Activated CD4-positive, alpha-beta memory T cell treated with anti-CD3 and anti-CD28 coated beads, Interleukin-2, amount 10 ng/mL, durations not matched to agents 7 days and 5 days (primary cell): Measurements from ENCODE around the gene MRPS5. TPM values are rescaled to one million over a fixed set of nuclear protein-coding genes. Genes with fewer than 3 reads are reported as not detected.
"Not testable (repeated sequence)": the region's sequence is repeated elsewhere in the genome, so short reads cannot be mapped to it uniquely, and the experiment has no call there.

ENCODE experiments used
- CTCF ChIA-PET: fragments of 350-600 bp; sonication (Branson Sonifier 250); formaldehyde crosslinking; loops from one replicate; lab custom pipeline; 2021; ENCODE audit warnings: antibody characterized with exemption, inconsistent platforms; lab: Charles Lee
- POLR2A ChIA-PET: fragments of 350-600 bp; sonication (Branson Sonifier 250); formaldehyde crosslinking; loops from one replicate; lab custom pipeline; 2021; ENCODE audit warnings: antibody characterized with exemption; lab: Charles Lee
- DNase-seq: peaks from one replicate; pipeline ENCODE4 v3.0.0-alpha.2; 2020
- H3K27ac Mint-ChIP-seq: one replicate; pipeline ENCODE4 v1.8.0; 2021; ENCODE audit warnings: mild to moderate bottlenecking, mixed read lengths
- H3K27me3 Mint-ChIP-seq: one replicate; pipeline ENCODE4 v1.8.0; 2021; ENCODE audit warnings: mixed read lengths
- H3K36me3 Mint-ChIP-seq: one replicate; pipeline ENCODE4 v1.8.0; 2021; ENCODE audit warnings: low read depth, mixed read lengths
- H3K4me1 Mint-ChIP-seq: one replicate; pipeline ENCODE4 v1.8.0; 2021; ENCODE audit warnings: mixed read lengths
- H3K4me3 Mint-ChIP-seq: one replicate; pipeline ENCODE4 v1.8.0; 2021; ENCODE audit warnings: mild to moderate bottlenecking, mixed read lengths
- H3K9me3 Mint-ChIP-seq: one replicate; pipeline ENCODE4 v1.8.0; 2021; ENCODE audit warnings: mixed read lengths
- total RNA-seq, 2 experiments: library from RNA; stranded (reverse); gene quantifications; one replicate each; pipeline ENCODE4 v1.2.3, GENCODE V29; 2021

Gene MRPS5
- total RNA-seq, 2 experiments from 2014 or later: 66.3 to 68.2 TPM

- no peak for DNase-seq
- CTCF ChIA-PET: interaction anchor here (1.0 to 12.2 kb wide), 7 partner anchors 11 to 150 kb away, joined by 3 to 226 read pairs (median 12); partner anchors contain the start of genes MAL, ZNF2 and ZNF514
- POLR2A ChIA-PET: interaction anchor here (1.0 to 3.6 kb wide), 15 partner anchors 12 to 107 kb away, joined by 3 to 41 read pairs (median 5); partner anchors contain the start of genes MAL, ZNF2 and ZNF514
- Mint-ChIP-seq H3K27me3 (peaks cover 2% of the 10 kb centered on the region), H3K36me3 (peaks cover 16% of the 10 kb centered on the region), H3K9me3 (peaks cover 5% of the 10 kb centered on the region), H3K4me1 (peaks cover 40% of the 10 kb centered on the region), H3K27ac (peak overlapping the region; percentile 73), H3K4me3 (peak overlapping the region; percentile 82)
Observed at GRCh38 chr2:95122197-95122551, 566 bp upstream of the MRPS5 start.

- ChIA-PET POLR2A (interaction anchor here (1.0 to 3.6 kb wide), 14 partner anchors 11 to 106 kb away, joined by 3 to 41 read pairs (median 6); partner anchors contain the start of genes MAL, ZNF2 and ZNF514), CTCF (interaction anchor here (0.6 to 12.2 kb wide), 5 partner anchors 10 to 197 kb away, joined by 3 to 226 read pairs (median 14); partner anchors contain the start of genes MAL and ZNF2)
- Mint-ChIP-seq H3K36me3 (peaks cover 22% of the 10 kb centered on the region), H3K4me3 (peak overlapping the region; percentile 82), H3K27me3 (no peaks in the 10 kb centered on the region), H3K9me3 (no peaks in the 10 kb centered on the region), H3K27ac (peak overlapping the region; percentile 89), H3K4me1 (peaks cover 42% of the 10 kb centered on the region)
- no peak for DNase-seq
Observed at GRCh38 chr2:95121093-95121406, 558 bp downstream of the MRPS5 start.

GRCh38 chr2:95115418-95115817, 6.2 kb downstream of the MRPS5 start:
- POLR2A ChIA-PET: interaction anchor here (0.7 to 2.0 kb wide), 6 partner anchors 36 to 129 kb away, joined by 3 to 34 read pairs (median 6); partner anchors contain the start of gene MAL
- peaks cover 53% of the 10 kb centered on the region for H3K36me3 Mint-ChIP-seq
- H3K4me3 Mint-ChIP-seq: no peak overlapping the region
- no peaks in the 10 kb centered on the region for H3K27me3 Mint-ChIP-seq
- CTCF ChIA-PET: interaction anchor here (0.8 to 12.2 kb wide), 20 partner anchors 9 to 158 kb away, joined by 3 to 226 read pairs (median 5); partner anchors contain the start of genes MAL and ZNF2
- H3K4me1 Mint-ChIP-seq: peaks cover 42% of the 10 kb centered on the region
- peak; percentile 81 for DNase-seq
- H3K9me3 Mint-ChIP-seq: no peaks in the 10 kb centered on the region
- peak overlapping the region; percentile 18 for H3K27ac Mint-ChIP-seq

- Mint-ChIP-seq H3K4me3 (no peak overlapping the region), H3K36me3 (peaks cover 59% of the 10 kb centered on the region), H3K27ac (no peak overlapping the region), H3K4me1 (peaks cover 22% of the 10 kb centered on the region), H3K27me3 (no peaks in the 10 kb centered on the region), H3K9me3 (no peaks in the 10 kb centered on the region)
- POLR2A ChIA-PET: no interaction called here
- CTCF ChIA-PET: interaction anchor here (0.7 to 12.2 kb wide), 3 partner anchors 35 to 92 kb away, joined by 3 to 226 read pairs (median 202); partner anchors contain the start of gene MAL
- DNase-seq: no peak
Observed at GRCh38 chr2:95113464-95113863, 8.1 kb downstream of the MRPS5 start.

GRCh38 chr2:95110395-95110794, 11.2 kb downstream of the MRPS5 start:
- H3K36me3 Mint-ChIP-seq: peaks cover 70% of the 10 kb centered on the region
- no peak overlapping the region for H3K27ac Mint-ChIP-seq
- CTCF ChIA-PET: interaction anchor here (1.2 to 1.5 kb wide), 2 partner anchors 11 to 31 kb away, joined by 3 to 8 read pairs; partner anchors contain the start of gene MRPS5

GRCh38 chr2:95109260-95109659, 12.3 kb downstream of the MRPS5 start:
- CTCF ChIA-PET: no interaction called here
- Mint-ChIP-seq H3K36me3 (peaks cover 68% of the 10 kb centered on the region), H3K9me3 (no peaks in the 10 kb centered on the region)

More at GRCh38 chr2:95110395-95110794, 11.2 kb downstream of the MRPS5 start:
- POLR2A ChIA-PET: interaction anchor here (1.3 kb wide), 1 partner anchor 11 kb away, joined by 3 read pairs; the partner anchor contains the start of gene MRPS5
- Mint-ChIP-seq H3K9me3 (no peaks in the 10 kb centered on the region), H3K27me3 (no peaks in the 10 kb centered on the region), H3K4me3 (no peak overlapping the region), H3K4me1 (peaks cover 10% of the 10 kb centered on the region)
- no peak for DNase-seq

GRCh38 chr2:95106081-95106480, 15.5 kb downstream of the MRPS5 start:
- H3K36me3 Mint-ChIP-seq: peaks cover 74% of the 10 kb centered on the region
- no peak overlapping the region for H3K27ac Mint-ChIP-seq
- H3K9me3 Mint-ChIP-seq: no peaks in the 10 kb centered on the region
- POLR2A ChIA-PET: interaction anchor here (1.0 kb wide), 1 partner anchor 16 kb away, joined by 4 read pairs; the partner anchor contains the start of gene MRPS5
- H3K4me3 Mint-ChIP-seq: no peak overlapping the region
- H3K4me1 Mint-ChIP-seq: no peaks in the 10 kb centered on the region
- DNase-seq: no peak
- CTCF ChIA-PET: interaction anchor here (1.1 to 1.8 kb wide), 4 partner anchors 9 to 120 kb away, joined by 3 to 6 read pairs (median 5); no protein-coding TSS in a partner anchor
- no peaks in the 10 kb centered on the region for H3K27me3 Mint-ChIP-seq

More at GRCh38 chr2:95109260-95109659, 12.3 kb downstream of the MRPS5 start:
- DNase-seq: no peak
- Mint-ChIP-seq H3K4me1 (no peaks in the 10 kb centered on the region), H3K27ac (no peak overlapping the region), H3K27me3 (no peaks in the 10 kb centered on the region), H3K4me3 (no peak overlapping the region)
- POLR2A ChIA-PET: interaction anchor here (1.3 kb wide), 1 partner anchor 12 kb away, joined by 3 read pairs; the partner anchor contains the start of gene MRPS5

- no peaks in the 10 kb centered on the region for H3K4me1 Mint-ChIP-seq
- ChIA-PET POLR2A (no interaction called here), CTCF (no interaction called here)
- H3K4me3 Mint-ChIP-seq: no peak overlapping the region
- no peak for DNase-seq
- H3K9me3 Mint-ChIP-seq: no peaks in the 10 kb centered on the region
- no peaks in the 10 kb centered on the region for H3K27me3 Mint-ChIP-seq
- no peak overlapping the region for H3K27ac Mint-ChIP-seq
- H3K36me3 Mint-ChIP-seq: peaks cover 77% of the 10 kb centered on the region
Observed at GRCh38 chr2:95104606-95105005, 17.0 kb downstream of the MRPS5 start.

GRCh38 chr2:95099910-95100309, 21.7 kb downstream of the MRPS5 start:
- H3K27me3 Mint-ChIP-seq: no peaks in the 10 kb centered on the region
- no peak overlapping the region for H3K27ac Mint-ChIP-seq
- ChIA-PET CTCF (interaction anchor here (1.4 kb wide), 1 partner anchor 78 kb away, joined by 4 read pairs; no protein-coding TSS in a partner anchor), POLR2A (no interaction called here)
- no peak for DNase-seq
- H3K36me3 Mint-ChIP-seq: peaks cover 82% of the 10 kb centered on the region
- H3K4me1 Mint-ChIP-seq: peaks cover 4% of the 10 kb centered on the region
- H3K4me3 Mint-ChIP-seq: no peak overlapping the region
- no peaks in the 10 kb centered on the region for H3K9me3 Mint-ChIP-seq

GRCh38 chr2:95098273-95098672, 23.3 kb downstream of the MRPS5 start:
- H3K27ac Mint-ChIP-seq, H3K9me3 Mint-ChIP-seq, H3K4me1 Mint-ChIP-seq, DNase-seq, H3K27me3 Mint-ChIP-seq, POLR2A ChIA-PET, H3K4me3 Mint-ChIP-seq: not testable (repeated sequence)
- CTCF ChIA-PET: interaction anchor here (0.6 kb wide), 2 partner anchors 19 to 82 kb away, joined by 3 read pairs; no protein-coding TSS in a partner anchor
- H3K36me3 Mint-ChIP-seq: peaks cover 89% of the 10 kb centered on the region

- no peaks in the 10 kb centered on the region for H3K27me3 Mint-ChIP-seq
- no peak overlapping the region for H3K4me3 Mint-ChIP-seq
- no peak overlapping the region for H3K27ac Mint-ChIP-seq
- H3K9me3 Mint-ChIP-seq: no peaks in the 10 kb centered on the region
- H3K4me1 Mint-ChIP-seq: peaks cover 4% of the 10 kb centered on the region
- ChIA-PET CTCF (interaction anchor here (0.8 to 1.9 kb wide), 3 partner anchors 12 to 70 kb away, joined by 3 to 4 read pairs (median 3); no protein-coding TSS in a partner anchor), POLR2A (no interaction called here)
- H3K36me3 Mint-ChIP-seq: peaks cover 80% of the 10 kb centered on the region
- DNase-seq: no peak
Observed at GRCh38 chr2:95091885-95092555, 29.6 kb downstream of the MRPS5 start.

GRCh38 chr2:95087379-95087778, 34.2 kb downstream of the MRPS5 start:
- no peak overlapping the region for H3K4me3 Mint-ChIP-seq
- no peaks in the 10 kb centered on the region for H3K9me3 Mint-ChIP-seq
- H3K27ac Mint-ChIP-seq: no peak overlapping the region
- DNase-seq: no peak
- peaks cover 55% of the 10 kb centered on the region for H3K36me3 Mint-ChIP-seq
- ChIA-PET CTCF (no interaction called here), POLR2A (no interaction called here)
- no peaks in the 10 kb centered on the region for H3K27me3 Mint-ChIP-seq
- H3K4me1 Mint-ChIP-seq: no peaks in the 10 kb centered on the region

GRCh38 chr2:95086017-95086416, 35.6 kb downstream of the MRPS5 start:
- Mint-ChIP-seq H3K9me3 (no peaks in the 10 kb centered on the region), H3K4me1 (no peaks in the 10 kb centered on the region), H3K36me3 (peaks cover 42% of the 10 kb centered on the region), H3K27ac (no peak overlapping the region), H3K4me3 (no peak overlapping the region), H3K27me3 (no peaks in the 10 kb centered on the region)
- no peak for DNase-seq
- CTCF ChIA-PET: interaction anchor here (2.9 kb wide), 1 partner anchor 10 kb away, joined by 12 read pairs; no protein-coding TSS in a partner anchor
- POLR2A ChIA-PET: no interaction called here
